Suprapubic skin (tissue), 4 donors: ENCODE results near the gene PSAT1. TPM values are rescaled to one million over a fixed set of nuclear protein-coding genes. Genes with fewer than 3 reads are reported as not detected.

Source experiments
- DNase-seq, 2 donors: peaks; one replicate each; pipeline ENCODE4 v3.0.0-alpha.2; 2019; ENCODE audit warnings: low spot score in 2 of 2
- H3K27ac ChIP-seq: fragments of 200-600 bp; sonication (generic); one replicate; pipeline ENCODE4 v1.5.1; 2019
- H3K27me3 ChIP-seq: fragments of 200-600 bp; sonication (generic); one replicate; pipeline ENCODE4 v1.5.1; 2019
- H3K36me3 ChIP-seq: fragments of 200-600 bp; sonication (generic); one replicate; pipeline ENCODE4 v1.5.1; 2019
- H3K4me1 ChIP-seq: fragments of 200-600 bp; sonication (generic); one replicate; pipeline ENCODE4 v1.5.1; 2019
- H3K4me3 ChIP-seq: fragments of 200-600 bp; sonication (generic); one replicate; pipeline ENCODE4 v1.5.1; 2019; ENCODE audit warnings: mild to moderate bottlenecking
- H3K9me3 ChIP-seq: fragments of 200-600 bp; sonication (generic); one replicate; pipeline ENCODE4 v1.5.1; 2019
- CTCF ChIP-seq, 2 donors: fragments of 200-600 bp in 1 of 2; fragments of 450-650 bp in 1 of 2; sonication (generic) in 1 of 2; IDR thresholded peaks; one replicate each; pipeline ENCODE4 v1.5.1; 2016 to 2019; ENCODE audit warnings: antibody characterized with exemption in 2 of 2, mild to moderate bottlenecking in 1 of 2, moderate library complexity in 1 of 2
- EP300 ChIP-seq: sonication (generic); formaldehyde crosslinking; IDR thresholded peaks from one replicate; pipeline ENCODE4 v1.6.1; 2017; ENCODE audit warnings: antibody characterized with exemption
- POLR2A ChIP-seq, 2 donors: fragments of 450-650 bp; IDR thresholded peaks; one replicate each; pipeline ENCODE4 v1.6.1; 2017; ENCODE audit warnings: antibody characterized with exemption in 2 of 2, mild to moderate bottlenecking in 2 of 2, moderate library complexity in 2 of 2
- POLR2AphosphoS5 ChIP-seq, 3 donors: sonication (generic); formaldehyde crosslinking; IDR thresholded peaks; one replicate each; pipeline ENCODE4 v1.6.1; 2017; ENCODE audit warnings: antibody characterized with exemption in 3 of 3
- WGBS: methylation state at CpG from one replicate; pipeline ENCODE4 v1.1.5; 2018; 5-methylcytosine and 5-hydroxymethylcytosine counted together
- total RNA-seq, 4 donors: library from RNA; depleted of rRNA; stranded (reverse); fragments of >200 nt; gene quantifications; one replicate each; pipeline ENCODE4 v1.1.0, GENCODE V29; 2016

The PSAT1 gene
- 100 to 1,000 TPM in 1 of 4 donors, 10 to 100 TPM in 3; 47.4 to 101 (median 75.7) TPM for total RNA-seq

- under 1% methylated on average over 37 of the region's 76 CpGs for WGBS
- peaks cover 30% of the 10 kb centered on the region for H3K4me1 ChIP-seq
Measured at GRCh38 chr9:78296893-78297671, at the start of gene PSAT1. TSS of gene PSAT1 (plus strand) at chr9:78297125. CDS start at chr9:78297211, 86 bp downstream.

GRCh38 chr9:78248635-78249034, 48.3 kb upstream of the PSAT1 start:
- Histone ChIP-seq H3K27ac (no peak overlapping the region), H3K4me1 (no peaks in the 10 kb centered on the region), H3K36me3 (peaks cover 29% of the 10 kb centered on the region), H3K4me3 (no peak overlapping the region), H3K27me3 (no peaks in the 10 kb centered on the region), H3K9me3 (no peaks in the 10 kb centered on the region)
- TF ChIP-seq POLR2AphosphoS5 (IDR thresholded peaks at IDR 0.05) (no peak), CTCF (IDR thresholded peaks at IDR 0.05) (no peak), POLR2A (IDR thresholded peaks at IDR 0.05) (no peak), EP300 (no peak)
- WGBS = 94% methylated on average over 1 of the region's 1 CpG
- DNase-seq = no peak

More at GRCh38 chr9:78296893-78297671, at the start of gene PSAT1:
- peak in 1 of 2 donors; percentile 19 for TF ChIP-seq CTCF (IDR thresholded peaks at IDR 0.05)
- no peak for TF ChIP-seq POLR2A (IDR thresholded peaks at IDR 0.05)
- no peaks in the 10 kb centered on the region for H3K9me3 ChIP-seq
- H3K36me3 ChIP-seq = no peaks in the 10 kb centered on the region
- peaks cover 30% of the 10 kb centered on the region for H3K27me3 ChIP-seq
- peak within 1 kb of the TSS; percentile 66 for H3K27ac ChIP-seq
- DNase-seq = peak; percentile 81 to 89
- H3K4me3 ChIP-seq = peak within 1 kb of the TSS; percentile 55

- H3K4me3 ChIP-seq = no peak overlapping the region
- no peak overlapping the region for H3K27ac ChIP-seq
- no peaks in the 10 kb centered on the region for H3K9me3 ChIP-seq
- DNase-seq = no peak
- H3K4me1 ChIP-seq = no peaks in the 10 kb centered on the region
- TF ChIP-seq POLR2AphosphoS5 (IDR thresholded peaks at IDR 0.05) (no peak), EP300 (no peak), POLR2A (IDR thresholded peaks at IDR 0.05) (no peak), CTCF (IDR thresholded peaks at IDR 0.05) (no peak)
- H3K27me3 ChIP-seq = no peaks in the 10 kb centered on the region
- H3K36me3 ChIP-seq = peaks cover 25% of the 10 kb centered on the region
Measured at GRCh38 chr9:78249542-78249941, 47.4 kb upstream of the PSAT1 start.

DNA sequence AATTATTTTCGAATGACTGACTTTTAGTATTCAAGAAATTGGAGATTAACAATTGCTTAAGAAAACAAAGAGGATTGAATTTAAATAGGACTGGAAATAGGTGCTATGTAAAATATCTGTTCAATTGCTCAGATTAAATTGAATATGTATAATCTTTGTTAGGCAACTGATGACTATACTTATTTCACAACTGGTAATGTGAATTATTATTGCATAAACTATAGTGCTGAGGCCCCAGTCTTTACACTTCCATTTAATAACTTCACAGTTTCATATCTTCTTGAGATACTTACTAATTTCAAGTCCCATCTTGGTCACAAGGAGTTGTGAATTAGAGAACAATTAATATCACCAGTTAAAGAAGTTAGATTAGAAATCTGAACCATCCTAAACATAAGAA, 44.3 kb upstream of the PSAT1 start:
- TF ChIP-seq POLR2A (IDR thresholded peaks at IDR 0.05) = no peak
- TF ChIP-seq EP300 = no peak
- no peak for TF ChIP-seq CTCF (IDR thresholded peaks at IDR 0.05)
- TF ChIP-seq POLR2AphosphoS5 (IDR thresholded peaks at IDR 0.05) = no peak
- Histone ChIP-seq H3K27ac (no peak overlapping the region), H3K4me1 (no peaks in the 10 kb centered on the region), H3K27me3 (no peaks in the 10 kb centered on the region), H3K9me3 (no peaks in the 10 kb centered on the region), H3K36me3 (peaks cover 19% of the 10 kb centered on the region), H3K4me3 (no peak overlapping the region)
- DNase-seq = no peak
- WGBS = 94% methylated on average over 1 of the region's 1 CpG

GRCh38 chr9:78253285-78253684, 43.6 kb upstream of the PSAT1 start:
- TF ChIP-seq CTCF (IDR thresholded peaks at IDR 0.05) = no peak
- TF ChIP-seq EP300 = no peak
- no peak for TF ChIP-seq POLR2AphosphoS5 (IDR thresholded peaks at IDR 0.05)
- no peak for TF ChIP-seq POLR2A (IDR thresholded peaks at IDR 0.05)
- peaks cover 17% of the 10 kb centered on the region for H3K36me3 ChIP-seq

More at GRCh38 chr9:78253285-78253684, 43.6 kb upstream of the PSAT1 start:
- H3K4me3 ChIP-seq = no peak overlapping the region
- no peak overlapping the region for H3K27ac ChIP-seq
- DNase-seq = no peak
- 89% methylated on average over 4 of the region's 4 CpGs for WGBS
- no peaks in the 10 kb centered on the region for H3K27me3 ChIP-seq
- H3K4me1 ChIP-seq = no peaks in the 10 kb centered on the region
- H3K9me3 ChIP-seq = no peaks in the 10 kb centered on the region
